ENCODE measurements around the gene ERLEC1.

GRCh38 chr2:53811601-53812000 lies 24.8 kb downstream of the ERLEC1 start:
- no peak for TF ChIP-seq CTCF (conservative IDR thresholded peaks at IDR 0.05)
- no peak for TF ChIP-seq EZH2 (IDR thresholded peaks at IDR 0.05; ENCODE audit: low read depth)

Data from PC-9 (cell line).